ENCODE measurements around the gene ASPSCR1.

ASPSCR1 gene

GRCh38 chr17:82031303-82031884 lies 54.0 kb downstream of the ASPSCR1 start, which contains the start of gene RAC3:
RAC3 (plus strand) TSS chr17:82031678; CDS start chr17:82031762, 84 bp downstream.
- TF ChIP-seq EZH2phosphoT487 (conservative IDR thresholded peaks at IDR 0.05; ENCODE audit: low read length) (no peak), CTCF (IDR thresholded peaks at IDR 0.05; ENCODE audit: insufficient read depth, low read length, poor library complexity, severe bottlenecking) (no peak)
- H3K27ac ChIP-seq (ENCODE audit: low read depth, low read length) = peak within 1 kb of the TSS; percentile 58
- H3K4me3 ChIP-seq (ENCODE audit: insufficient read depth, low read length, poor library complexity, severe bottlenecking) = peak within 1 kb of the TSS; percentile 53

DNA sequence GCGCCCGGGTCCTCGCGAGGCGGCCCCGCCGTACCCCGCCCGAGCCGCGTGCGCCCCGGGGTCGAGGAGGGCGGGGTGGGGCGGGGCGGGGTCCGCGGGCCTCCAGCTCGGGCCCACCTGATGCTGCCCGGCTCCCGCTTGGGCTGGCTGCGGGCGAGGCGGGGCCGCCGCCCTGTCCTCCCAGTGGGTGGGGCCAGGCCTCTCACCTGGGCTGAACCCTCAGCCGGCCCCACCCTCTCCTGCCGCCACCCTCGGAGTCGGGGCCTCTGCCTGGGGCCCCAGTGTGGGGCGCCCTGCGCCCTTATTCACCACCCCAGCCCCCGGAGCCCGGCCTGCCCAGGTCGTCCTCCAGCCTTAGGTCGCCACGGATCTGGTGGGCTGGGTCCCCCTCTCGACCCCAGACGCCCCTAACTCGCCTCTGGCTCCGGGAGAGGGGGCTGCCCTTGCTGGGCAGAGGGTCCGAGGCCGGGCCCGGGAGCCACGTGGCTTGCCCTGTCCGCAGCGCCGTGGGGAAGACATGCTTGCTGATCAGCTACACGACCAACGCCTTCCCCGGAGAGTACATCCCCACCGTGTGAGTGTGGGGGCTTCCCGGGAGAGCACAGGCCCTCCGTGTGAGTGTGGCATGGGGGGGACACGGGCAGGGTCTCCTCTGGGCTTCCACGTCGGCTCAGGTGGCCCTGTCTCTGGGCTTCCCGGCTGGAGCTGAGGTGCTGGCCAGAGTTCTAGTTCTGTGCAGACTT lies 54.6 kb downstream of the ASPSCR1 start:
- Histone ChIP-seq H3K27me3 (ENCODE audit: low read length) (no peaks in the 10 kb centered on the region), H3K79me2 (ENCODE audit: insufficient read depth, low read length) (peaks cover 10% of the 10 kb centered on the region), H3K4me3 (ENCODE audit: insufficient read depth, low read length, poor library complexity, severe bottlenecking) (peak overlapping the region; percentile 31), H3K4me2 (ENCODE audit: low read depth, low read length, poor library complexity, severe bottlenecking) (peak overlapping the region; percentile 37), H4K20me1 (ENCODE audit: low read depth, low read length) (peaks cover 4% of the 10 kb centered on the region; the same call in 1 of the 2 replicates), H3K27ac (ENCODE audit: low read depth, low read length) (no peak overlapping the region), H3K36me3 (ENCODE audit: low read length) (no peaks in the 10 kb centered on the region), H3K9ac (ENCODE audit: low read length) (peak overlapping the region; percentile 35; the same call in 1 of the 2 replicates), H3K9me3 (ENCODE audit: insufficient read depth, low read length) (no peaks in the 10 kb centered on the region), H2AFZ (ENCODE audit: low read depth, low read length, severe bottlenecking) (no peak overlapping the region), H3F3A (ENCODE audit: insufficient read depth) (peaks cover 9% of the 10 kb centered on the region; the same call in 1 of the 2 replicates), H3K9me2 (replicated peaks; ENCODE audit: insufficient read depth, low read length) (no peaks in the 10 kb centered on the region)
- TF ChIP-seq EZH2phosphoT487 (conservative IDR thresholded peaks at IDR 0.05; ENCODE audit: low read length) (no peak), CTCF (IDR thresholded peaks at IDR 0.05; ENCODE audit: insufficient read depth, low read length, poor library complexity, severe bottlenecking) (no peak)

More at GRCh38 chr17:82031303-82031884, 54.0 kb downstream of the ASPSCR1 start, which contains the start of gene RAC3:
- Histone ChIP-seq H3F3A (ENCODE audit: insufficient read depth) (peaks cover 9% of the 10 kb centered on the region; the same call in 1 of the 2 replicates), H2AFZ (ENCODE audit: low read depth, low read length, severe bottlenecking) (peak within 1 kb of the TSS; percentile 61), H3K79me2 (ENCODE audit: insufficient read depth, low read length) (peaks cover 4% of the 10 kb centered on the region), H3K9me3 (ENCODE audit: insufficient read depth, low read length) (no peaks in the 10 kb centered on the region), H4K20me1 (ENCODE audit: low read depth, low read length) (no peaks in the 10 kb centered on the region), H3K36me3 (ENCODE audit: low read length) (no peaks in the 10 kb centered on the region), H3K4me2 (ENCODE audit: low read depth, low read length, poor library complexity, severe bottlenecking) (peak within 1 kb of the TSS; percentile 66), H3K9me2 (replicated peaks; ENCODE audit: insufficient read depth, low read length) (no peaks in the 10 kb centered on the region), H3K9ac (ENCODE audit: low read length) (peak within 1 kb of the TSS; percentile 55), H3K27me3 (ENCODE audit: low read length) (no peaks in the 10 kb centered on the region)

DNA sequence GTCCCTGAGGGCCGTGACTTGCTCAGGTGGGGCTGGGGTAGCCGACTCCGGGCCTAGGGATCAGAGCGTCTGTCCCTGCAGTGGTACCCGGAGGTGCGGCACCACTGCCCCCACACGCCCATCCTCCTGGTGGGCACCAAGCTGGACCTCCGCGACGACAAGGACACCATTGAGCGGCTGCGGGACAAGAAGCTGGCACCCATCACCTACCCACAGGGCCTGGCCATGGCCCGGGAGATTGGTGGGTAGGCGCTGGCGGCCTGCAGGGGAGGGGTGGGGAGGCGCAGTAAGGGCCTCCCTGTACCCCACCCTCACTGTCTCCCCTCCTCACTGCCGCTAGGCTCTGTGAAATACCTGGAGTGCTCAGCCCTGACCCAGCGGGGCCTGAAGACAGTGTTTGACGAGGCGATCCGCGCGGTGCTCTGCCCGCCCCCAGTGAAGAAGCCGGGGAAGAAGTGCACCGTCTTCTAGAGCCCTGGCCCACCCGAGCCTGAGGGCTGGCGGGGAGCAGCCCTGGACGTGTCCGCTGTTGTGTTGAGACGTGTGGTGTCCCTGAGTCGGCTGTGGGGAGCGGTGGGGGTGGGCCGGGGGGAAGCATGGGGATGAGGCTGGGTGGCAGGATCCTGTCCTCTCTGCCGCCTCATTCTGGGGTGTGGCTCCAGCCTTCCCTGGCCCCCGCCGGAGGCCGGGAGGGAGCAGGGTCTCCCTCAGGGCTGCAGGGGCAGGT lies 56.1 kb downstream of the ASPSCR1 start:
- TF ChIP-seq CTCF (IDR thresholded peaks at IDR 0.05; ENCODE audit: insufficient read depth, low read length, poor library complexity, severe bottlenecking) (no peak), EZH2phosphoT487 (conservative IDR thresholded peaks at IDR 0.05; ENCODE audit: low read length) (no peak)
- Histone ChIP-seq H3K27me3 (ENCODE audit: low read length) (no peaks in the 10 kb centered on the region), H4K20me1 (ENCODE audit: low read depth, low read length) (peaks cover 4% of the 10 kb centered on the region; the same call in 1 of the 2 replicates), H3K79me2 (ENCODE audit: insufficient read depth, low read length) (peaks cover 11% of the 10 kb centered on the region), H3K9me3 (ENCODE audit: insufficient read depth, low read length) (no peaks in the 10 kb centered on the region), H3F3A (ENCODE audit: insufficient read depth) (peaks cover 9% of the 10 kb centered on the region; the same call in 1 of the 2 replicates), H3K4me2 (ENCODE audit: low read depth, low read length, poor library complexity, severe bottlenecking) (no peak overlapping the region), H3K9ac (ENCODE audit: low read length) (no peak overlapping the region), H3K27ac (ENCODE audit: low read depth, low read length) (no peak overlapping the region), H3K36me3 (ENCODE audit: low read length) (no peaks in the 10 kb centered on the region), H3K4me3 (ENCODE audit: insufficient read depth, low read length, poor library complexity, severe bottlenecking) (no peak overlapping the region), H3K9me2 (replicated peaks; ENCODE audit: insufficient read depth, low read length) (no peaks in the 10 kb centered on the region), H2AFZ (ENCODE audit: low read depth, low read length, severe bottlenecking) (no peak overlapping the region)

Data from SU-DHL-6 (cell line).